H9 (cell line): Measurements from ENCODE around the gene PTMA. TPM values are rescaled to one million over a fixed set of nuclear protein-coding genes. Genes with fewer than 3 reads are reported as not detected.
A peak's percentile ranks its signal among the peaks of the same experiment; 100 is the strongest.

Experiments
- DNase-seq: peaks from one replicate; pipeline ENCODE4 v3.0.0-alpha.2; 2017
- H2AFZ ChIP-seq: one replicate; pipeline ENCODE4 v1.6.1; 2013; ENCODE audit warnings: mild to moderate bottlenecking, low read length, control low read depth, moderate library complexity
- H2AK5ac ChIP-seq: 2 replicates; pipeline ENCODE4 v1.6.1; 2013; ENCODE audit warnings: low read length, control low read depth, mixed read lengths; ENCODE audit not compliant: insufficient read length
- H2BK120ac ChIP-seq: one replicate; pipeline ENCODE4 v1.6.1; 2013; ENCODE audit warnings: low read depth, mild to moderate bottlenecking, low read length, control low read depth, inconsistent platforms; ENCODE audit not compliant: poor library complexity, severe bottlenecking
- H2BK12ac ChIP-seq: 2 replicates; pipeline ENCODE4 v1.6.1; 2013; ENCODE audit warnings: low read length, control low read depth, mixed read lengths, low read depth; ENCODE audit not compliant: insufficient read length
- H2BK15ac ChIP-seq: 2 replicates; pipeline ENCODE4 v1.6.1; 2013; ENCODE audit warnings: low read depth, low read length, control low read depth
- H2BK20ac ChIP-seq: one replicate; pipeline ENCODE4 v1.6.1; 2013; ENCODE audit warnings: low read depth, mild to moderate bottlenecking, low read length, control low read depth, inconsistent platforms; ENCODE audit not compliant: poor library complexity, severe bottlenecking
- H2BK5ac ChIP-seq: 2 replicates; pipeline ENCODE4 v1.6.1; 2013; ENCODE audit warnings: low read length, control low read depth, mixed read lengths; ENCODE audit not compliant: insufficient read length
- H3K14ac ChIP-seq: 2 replicates; pipeline ENCODE4 v1.6.1; 2013; ENCODE audit warnings: low read length, control low read depth; ENCODE audit not compliant: insufficient read depth
- H3K18ac ChIP-seq: 2 replicates; pipeline ENCODE4 v1.6.1; 2013; ENCODE audit warnings: low read depth, mild to moderate bottlenecking, mixed read lengths, low read length, control low read depth; ENCODE audit not compliant: insufficient read length
- H3K23ac ChIP-seq: 2 replicates; pipeline ENCODE4 v1.6.1; 2013; ENCODE audit warnings: low read length, control low read depth, mixed read lengths, low read depth; ENCODE audit not compliant: insufficient read length
- H3K23me2 ChIP-seq: 2 replicates; pipeline ENCODE4 v1.6.1; 2013; ENCODE audit warnings: low read depth, mild to moderate bottlenecking, mixed read lengths, low read length, control low read depth; ENCODE audit not compliant: insufficient read length, poor library complexity, severe bottlenecking
- H3K27ac ChIP-seq: 2 replicates; pipeline ENCODE4 v1.5.1; 2013; ENCODE audit warnings: low read length, control low read depth, mixed read lengths, low read depth; ENCODE audit not compliant: insufficient read length
- H3K27me3 ChIP-seq: 2 replicates; pipeline ENCODE4 v1.6.1; 2013; ENCODE audit warnings: low read length, control low read depth, inconsistent platforms; ENCODE audit not compliant: insufficient read depth
- H3K4ac ChIP-seq: 2 replicates; pipeline ENCODE4 v1.6.1; 2013; ENCODE audit warnings: low read depth, mild to moderate bottlenecking, control low read depth, inconsistent platforms, low read length, moderate library complexity
- H3K4me1 ChIP-seq: 2 replicates; pipeline ENCODE4 v1.6.1; 2013; ENCODE audit warnings: low read length, control low read depth, inconsistent platforms; ENCODE audit not compliant: insufficient read depth
- H3K4me2 ChIP-seq: 2 replicates; pipeline ENCODE4 v1.6.1; 2013; ENCODE audit warnings: low read length, control low read depth, mixed read lengths; ENCODE audit not compliant: insufficient read length, insufficient read depth
- H3K56ac ChIP-seq: 2 replicates; pipeline ENCODE4 v1.6.1; 2013; ENCODE audit warnings: low read depth, mild to moderate bottlenecking, mixed read lengths, low read length, control low read depth; ENCODE audit not compliant: insufficient read length
- H3K79me1 ChIP-seq: 2 replicates; pipeline ENCODE4 v1.6.1; 2013; ENCODE audit warnings: low read depth, mild to moderate bottlenecking, moderate library complexity, low read length, control low read depth, inconsistent platforms; ENCODE audit not compliant: insufficient read depth, poor library complexity, severe bottlenecking
- H3K79me2 ChIP-seq: 2 replicates; pipeline ENCODE4 v1.6.1; 2013; ENCODE audit warnings: low read length, control low read depth, inconsistent platforms; ENCODE audit not compliant: insufficient read depth
- H3K9ac ChIP-seq: 2 replicates; pipeline ENCODE4 v1.6.1; 2013; ENCODE audit warnings: low read length, control low read depth, mixed read lengths; ENCODE audit not compliant: insufficient read length; ENCODE audit errors: extremely low read depth
- H3K9me3 ChIP-seq: one replicate; pipeline ENCODE4 v1.6.1; 2013; ENCODE audit warnings: low read depth, low read length, inconsistent platforms; ENCODE audit not compliant: control insufficient read depth
- H3T11ph ChIP-seq: one replicate; pipeline ENCODE4 v1.6.1; 2013; ENCODE audit warnings: mild to moderate bottlenecking, low read length, control low read depth, inconsistent platforms
- H4K20me1 ChIP-seq: one replicate; pipeline ENCODE4 v1.6.1; 2013; ENCODE audit not compliant: control insufficient read depth, insufficient read length, insufficient read depth
- H4K5ac ChIP-seq: 2 replicates; pipeline ENCODE4 v1.6.1; 2013; ENCODE audit warnings: low read depth, mild to moderate bottlenecking, mixed read lengths, low read length, control low read depth; ENCODE audit not compliant: insufficient read length
- H4K8ac ChIP-seq: replicated peaks from 2 replicates; pipeline ENCODE4 v1.6.1; 2013; ENCODE audit warnings: low read length, control low read depth, mixed read lengths, low read depth; ENCODE audit not compliant: insufficient read length
- H4K91ac ChIP-seq: 2 replicates; pipeline ENCODE4 v1.6.1; 2013; ENCODE audit warnings: low read depth, mild to moderate bottlenecking, moderate library complexity, mixed read lengths, low read length, control low read depth; ENCODE audit not compliant: insufficient read length
- H3K27ac Mint-ChIP-seq, 3 experiments: 2 replicates in 2 of 3; 3 replicates in 1 of 3; pipeline ENCODE4 v1.8.0; 2020 to 2021; ENCODE audit warnings: mixed read lengths in 3 of 3, mild to moderate bottlenecking in 1 of 3, moderate library complexity in 1 of 3
- H3K27me3 Mint-ChIP-seq: 2 replicates; pipeline ENCODE4 v1.8.0; 2021; ENCODE audit warnings: low read depth, mild to moderate bottlenecking, moderate library complexity, mixed read lengths
- H3K36me3 Mint-ChIP-seq, 3 experiments: 2 replicates in 2 of 3; 3 replicates in 1 of 3; pipeline ENCODE4 v1.8.0; 2020 to 2021; ENCODE audit warnings: low read depth in 3 of 3, mixed read lengths in 3 of 3; ENCODE audit not compliant: insufficient read depth in 1 of 3
- H3K4me1 Mint-ChIP-seq, 2 experiments: 2 replicates each; pipeline ENCODE4 v1.8.0; 2020; ENCODE audit warnings: mixed read lengths in 2 of 2
- H3K4me3 Mint-ChIP-seq, 2 experiments: 2 replicates in 1 of 2; 3 replicates in 1 of 2; pipeline ENCODE4 v1.8.0; 2020 to 2021; ENCODE audit warnings: mild to moderate bottlenecking in 2 of 2, mixed read lengths in 2 of 2, moderate library complexity in 1 of 2
- H3K9me3 Mint-ChIP-seq, 2 experiments: 2 replicates in 1 of 2; 3 replicates in 1 of 2; pipeline ENCODE4 v1.8.0; 2020; ENCODE audit warnings: mild to moderate bottlenecking in 2 of 2, mixed read lengths in 2 of 2, moderate library complexity in 1 of 2
- CTCF ChIP-seq: fragments of 200-600 bp; sonication (generic); conservative IDR thresholded peaks from 3 replicates; pipeline ENCODE4 v1.8.0; 2021; ENCODE audit warnings: antibody characterized with exemption, mild to moderate bottlenecking
- WGBS: extraction: QIAGEN DNeasy Blood & Tissue Kit; methylation state at CpG from one replicate; pipeline ENCODE4 v1.1.7; 2013; ENCODE audit warnings: missing lambda C conversion rate, low lambda C conversion rate, mixed read lengths; ENCODE audit not compliant: insufficient read length; ENCODE audit errors: extremely low coverage; 5-methylcytosine and 5-hydroxymethylcytosine counted together
- total RNA-seq: library from RNA; stranded (reverse); gene quantifications from 2 replicates; pipeline ENCODE4 v1.2.1, GENCODE V29; 2021

Gene PTMA
- total RNA-seq, 1 experiment from 2014 or later, result 1,963 TPM

DNA sequence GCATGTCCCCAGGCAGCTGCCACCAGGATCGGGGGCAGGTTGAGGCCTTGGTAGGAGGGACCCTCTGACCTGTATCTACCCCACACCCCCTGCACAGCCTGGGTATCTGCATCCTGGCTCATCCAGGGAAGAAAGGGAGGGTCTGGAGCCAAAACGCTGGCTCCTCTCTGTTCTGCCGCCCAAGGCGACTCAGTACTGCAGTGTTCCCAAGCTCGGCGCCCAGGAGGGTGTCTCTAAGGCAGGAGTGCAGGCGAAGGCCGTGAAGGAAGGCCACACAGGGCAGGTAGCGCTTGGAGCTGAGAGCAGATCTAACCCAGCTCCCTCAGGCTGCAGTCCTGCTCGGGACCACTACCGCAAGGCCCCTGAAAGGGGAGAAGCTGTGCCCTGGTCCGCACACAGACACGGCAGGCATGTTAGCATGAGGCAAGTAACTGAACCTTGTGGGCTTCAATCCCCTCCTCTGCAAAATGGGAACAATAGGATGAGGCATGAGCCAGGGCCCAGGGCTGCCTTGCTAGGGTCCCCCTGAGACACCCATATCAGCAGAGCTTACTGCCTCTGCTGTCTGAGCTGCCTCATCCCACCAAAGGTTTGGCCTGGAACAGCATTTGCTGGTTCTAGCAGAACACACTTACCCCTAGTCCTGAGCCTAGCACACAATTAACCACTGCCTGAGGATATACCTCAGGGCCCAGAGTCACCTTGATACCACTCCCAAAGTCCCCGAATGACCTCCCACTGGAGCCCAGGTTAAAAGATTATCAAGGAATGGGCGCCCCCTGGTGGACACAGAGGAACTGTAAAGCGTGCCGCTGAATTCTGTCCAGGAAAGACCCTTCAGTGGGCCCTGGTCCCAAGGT is 6.5 kb downstream of the PTMA start:
- no peaks in the 10 kb centered on the region for H3K9me3 ChIP-seq
- no peak overlapping the region; the same call in 1 of the 2 replicates for H3K14ac ChIP-seq
- peaks cover 7% of the 10 kb centered on the region for H3K23me2 ChIP-seq
- H2BK15ac ChIP-seq, result no peak overlapping the region
- H4K91ac ChIP-seq, result no peak overlapping the region
- H2BK120ac ChIP-seq, result no peak overlapping the region
- H3K4me1 ChIP-seq, result no peaks in the 10 kb centered on the region
- Mint-ChIP-seq H3K4me3 (peak overlapping the region; percentile 10 to 75; a peak in 3 of 5 replicates), H3K27ac (peak overlapping the region in 2 of 3 experiments; percentile 95 to 97; a peak in 5 of 7 replicates), H3K27me3 (peaks cover 13% of the 10 kb centered on the region), H3K4me1 (peaks cover 39 to 43% of the 10 kb centered on the region in 2 experiments), H3K36me3 (peaks cover 25 to 43% (median 34%) of the 10 kb centered on the region in 3 experiments), H3K9me3 (peaks cover under 1 to 3% of the 10 kb centered on the region in 2 experiments; a peak in 3 of 5 replicates)
- no peak overlapping the region for H4K5ac ChIP-seq
- no peak overlapping the region for H2BK5ac ChIP-seq
- WGBS, result no CpG with 5 or more reads among the region's 17 CpGs
- no peak overlapping the region for H2AK5ac ChIP-seq
- no peaks in the 10 kb centered on the region for H3K79me1 ChIP-seq
- no peak overlapping the region for H3K9ac ChIP-seq
- H4K20me1 ChIP-seq, result no peaks in the 10 kb centered on the region
- H3K79me2 ChIP-seq, result peaks cover 26% of the 10 kb centered on the region; the same call in 1 of the 2 replicates
- H3K4me2 ChIP-seq, result no peak overlapping the region
- H3K23ac ChIP-seq, result no peak overlapping the region
- no peak overlapping the region for H2BK20ac ChIP-seq
- no peak overlapping the region for H3K4ac ChIP-seq
- no peak overlapping the region for H4K8ac ChIP-seq
- H3K56ac ChIP-seq, result no peak overlapping the region
- no peaks in the 10 kb centered on the region for H3K27me3 ChIP-seq
- peak overlapping the region; percentile 9 for H3K18ac ChIP-seq
- no peak overlapping the region for H2AFZ ChIP-seq
- H3T11ph ChIP-seq, result no peak overlapping the region
- TF ChIP-seq CTCF, result peak; percentile 94
- peak; percentile 93 for DNase-seq
- H2BK12ac ChIP-seq, result no peak overlapping the region
- H3K27ac ChIP-seq, result peak overlapping the region; percentile 10
